SK-N-SH treated with all-trans-retinoic acid at 6 μM for 48 hours (cell line): Measurements from ENCODE around the gene DOCK1.

Experiments used
- ESRRG ChIP-seq: fragments of 250-450 bp; sonication (Bioruptor Pico); IDR thresholded peaks from 2 replicates; pipeline ENCODE4 v1.6.1; 2021; ENCODE audit warnings: mild to moderate bottlenecking
- ZFP3 ChIP-seq: fragments of 250-450 bp; sonication (Bioruptor Pico); IDR thresholded peaks from 2 replicates; pipeline ENCODE4 v1.5.0; 2020; ENCODE audit warnings: mild to moderate bottlenecking, moderate library complexity
- ZNF565 ChIP-seq: fragments of 450-650 bp; formaldehyde crosslinking; conservative IDR thresholded peaks from 2 replicates; pipeline ENCODE4 v1.5.0; 2020; ENCODE audit warnings: low read depth, mild to moderate bottlenecking, moderate library complexity
- ZNF70 ChIP-seq: fragments of 450-650 bp; formaldehyde crosslinking; IDR thresholded peaks from 2 replicates; pipeline ENCODE4 v1.5.0; 2020; ENCODE audit warnings: mild to moderate bottlenecking, moderate library complexity
- ZNF8 ChIP-seq: fragments of 450-650 bp; formaldehyde crosslinking; IDR thresholded peaks from 2 replicates; pipeline ENCODE4 v1.5.0; 2020; ENCODE audit warnings: mild to moderate bottlenecking, moderate library complexity
- TF ChIP-seq, protein P1 (sequence below): fragments of 250-450 bp; sonication (Bioruptor Pico); IDR thresholded peaks from 2 replicates; pipeline ENCODE4 v1.8.0; 2020; ENCODE audit warnings: mild to moderate bottlenecking, moderate library complexity, borderline replicate concordance
- TF ChIP-seq, protein P2 (sequence below): fragments of 250-450 bp; sonication (Bioruptor Pico); IDR thresholded peaks from 2 replicates; pipeline ENCODE4 v1.5.0; 2020; ENCODE audit warnings: mild to moderate bottlenecking, moderate library complexity
- TF ChIP-seq, protein P3 (sequence below): fragments of 250-450 bp; sonication (Bioruptor Pico); IDR thresholded peaks from 2 replicates; pipeline ENCODE4 v1.5.1; 2020; ENCODE audit warnings: low read depth, mild to moderate bottlenecking, moderate library complexity

DNA sequence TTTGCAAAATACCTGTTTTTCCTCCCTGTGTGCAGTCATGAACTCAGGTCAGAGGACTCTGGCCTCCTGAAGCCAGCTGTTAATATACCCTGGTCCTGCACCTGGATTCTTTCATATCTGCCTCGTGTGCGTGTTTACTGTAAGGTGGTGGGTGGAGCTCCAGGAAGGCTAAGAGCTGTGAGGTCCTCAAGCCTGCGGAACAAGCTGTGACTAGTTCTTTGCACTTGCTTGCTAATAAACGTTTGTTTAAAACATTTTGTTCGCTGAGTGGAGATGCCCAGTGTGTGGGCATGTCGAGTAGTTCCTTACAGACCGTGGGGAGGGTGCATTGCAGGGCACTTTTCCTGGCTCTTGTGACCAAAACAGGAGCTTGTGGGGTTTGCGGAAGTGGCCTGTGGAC, 139.0 kb downstream of the DOCK1 start:
- TF ChIP-seq ZNF8 (CRISPR knock-in tag) (no peak), ZNF70 (CRISPR knock-in tag) (no peak), ESRRG (CRISPR knock-in tag) (no peak), ZNF565 (CRISPR knock-in tag) (no peak), ZFP3 (CRISPR knock-in tag) (no peak)
- TF ChIP-seq, protein P1, sequence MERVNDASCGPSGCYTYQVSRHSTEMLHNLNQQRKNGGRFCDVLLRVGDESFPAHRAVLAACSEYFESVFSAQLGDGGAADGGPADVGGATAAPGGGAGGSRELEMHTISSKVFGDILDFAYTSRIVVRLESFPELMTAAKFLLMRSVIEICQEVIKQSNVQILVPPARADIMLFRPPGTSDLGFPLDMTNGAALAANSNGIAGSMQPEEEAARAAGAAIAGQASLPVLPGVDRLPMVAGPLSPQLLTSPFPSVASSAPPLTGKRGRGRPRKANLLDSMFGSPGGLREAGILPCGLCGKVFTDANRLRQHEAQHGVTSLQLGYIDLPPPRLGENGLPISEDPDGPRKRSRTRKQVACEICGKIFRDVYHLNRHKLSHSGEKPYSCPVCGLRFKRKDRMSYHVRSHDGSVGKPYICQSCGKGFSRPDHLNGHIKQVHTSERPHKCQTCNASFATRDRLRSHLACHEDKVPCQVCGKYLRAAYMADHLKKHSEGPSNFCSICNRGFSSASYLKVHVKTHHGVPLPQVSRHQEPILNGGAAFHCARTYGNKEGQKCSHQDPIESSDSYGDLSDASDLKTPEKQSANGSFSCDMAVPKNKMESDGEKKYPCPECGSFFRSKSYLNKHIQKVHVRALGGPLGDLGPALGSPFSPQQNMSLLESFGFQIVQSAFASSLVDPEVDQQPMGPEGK (CRISPR knock-in tag), result no peak
- TF ChIP-seq, protein P2, sequence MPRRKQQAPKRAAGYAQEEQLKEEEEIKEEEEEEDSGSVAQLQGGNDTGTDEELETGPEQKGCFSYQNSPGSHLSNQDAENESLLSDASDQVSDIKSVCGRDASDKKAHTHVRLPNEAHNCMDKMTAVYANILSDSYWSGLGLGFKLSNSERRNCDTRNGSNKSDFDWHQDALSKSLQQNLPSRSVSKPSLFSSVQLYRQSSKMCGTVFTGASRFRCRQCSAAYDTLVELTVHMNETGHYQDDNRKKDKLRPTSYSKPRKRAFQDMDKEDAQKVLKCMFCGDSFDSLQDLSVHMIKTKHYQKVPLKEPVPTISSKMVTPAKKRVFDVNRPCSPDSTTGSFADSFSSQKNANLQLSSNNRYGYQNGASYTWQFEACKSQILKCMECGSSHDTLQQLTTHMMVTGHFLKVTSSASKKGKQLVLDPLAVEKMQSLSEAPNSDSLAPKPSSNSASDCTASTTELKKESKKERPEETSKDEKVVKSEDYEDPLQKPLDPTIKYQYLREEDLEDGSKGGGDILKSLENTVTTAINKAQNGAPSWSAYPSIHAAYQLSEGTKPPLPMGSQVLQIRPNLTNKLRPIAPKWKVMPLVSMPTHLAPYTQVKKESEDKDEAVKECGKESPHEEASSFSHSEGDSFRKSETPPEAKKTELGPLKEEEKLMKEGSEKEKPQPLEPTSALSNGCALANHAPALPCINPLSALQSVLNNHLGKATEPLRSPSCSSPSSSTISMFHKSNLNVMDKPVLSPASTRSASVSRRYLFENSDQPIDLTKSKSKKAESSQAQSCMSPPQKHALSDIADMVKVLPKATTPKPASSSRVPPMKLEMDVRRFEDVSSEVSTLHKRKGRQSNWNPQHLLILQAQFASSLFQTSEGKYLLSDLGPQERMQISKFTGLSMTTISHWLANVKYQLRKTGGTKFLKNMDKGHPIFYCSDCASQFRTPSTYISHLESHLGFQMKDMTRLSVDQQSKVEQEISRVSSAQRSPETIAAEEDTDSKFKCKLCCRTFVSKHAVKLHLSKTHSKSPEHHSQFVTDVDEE (CRISPR knock-in tag), result no peak
- TF ChIP-seq, protein P3, sequence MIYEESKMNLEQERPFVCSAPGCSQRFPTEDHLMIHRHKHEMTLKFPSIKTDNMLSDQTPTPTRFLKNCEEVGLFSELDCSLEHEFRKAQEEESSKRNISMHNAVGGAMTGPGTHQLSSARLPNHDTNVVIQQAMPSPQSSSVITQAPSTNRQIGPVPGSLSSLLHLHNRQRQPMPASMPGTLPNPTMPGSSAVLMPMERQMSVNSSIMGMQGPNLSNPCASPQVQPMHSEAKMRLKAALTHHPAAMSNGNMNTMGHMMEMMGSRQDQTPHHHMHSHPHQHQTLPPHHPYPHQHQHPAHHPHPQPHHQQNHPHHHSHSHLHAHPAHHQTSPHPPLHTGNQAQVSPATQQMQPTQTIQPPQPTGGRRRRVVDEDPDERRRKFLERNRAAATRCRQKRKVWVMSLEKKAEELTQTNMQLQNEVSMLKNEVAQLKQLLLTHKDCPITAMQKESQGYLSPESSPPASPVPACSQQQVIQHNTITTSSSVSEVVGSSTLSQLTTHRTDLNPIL (CRISPR knock-in tag), result no peak
